Activated T-helper 1 cell treated with Interleukin-2 at 50 U/mL for 16 hours (primary cell): ENCODE measurements around the gene EXOSC5.

Source experiments
- DNase-seq: peaks from one replicate; pipeline ENCODE4 v3.0.0-alpha.2; 2020; ENCODE audit warnings: low read depth

EXOSC5 gene

GRCh38 chr19:41341669-41342490, 55.3 kb downstream of the EXOSC5 start:
- no peak for DNase-seq

GRCh38 chr19:41339936-41340335, 57.2 kb downstream of the EXOSC5 start:
- DNase-seq: no peak
